Stimulated activated CD8-positive, alpha-beta memory T cell treated with anti-CD3 and anti-CD28 coated beads, Interleukin-12 subunit alpha, Interleukin-12 subunit beta, amount 100 ng/mL, for 4 hours (primary cell): ENCODE data around the gene MYL12B.
A peak's percentile ranks its signal among the peaks of the same experiment; 100 is the strongest.
"Not testable (repeated sequence)": the region's sequence is repeated elsewhere in the genome, so short reads cannot be mapped to it uniquely, and the experiment has no call there.

Experiments used
- DNase-seq: peaks from one replicate; pipeline ENCODE4 v3.0.0-alpha.2; 2020; ENCODE audit warnings: low read depth

The MYL12B gene

DNA sequence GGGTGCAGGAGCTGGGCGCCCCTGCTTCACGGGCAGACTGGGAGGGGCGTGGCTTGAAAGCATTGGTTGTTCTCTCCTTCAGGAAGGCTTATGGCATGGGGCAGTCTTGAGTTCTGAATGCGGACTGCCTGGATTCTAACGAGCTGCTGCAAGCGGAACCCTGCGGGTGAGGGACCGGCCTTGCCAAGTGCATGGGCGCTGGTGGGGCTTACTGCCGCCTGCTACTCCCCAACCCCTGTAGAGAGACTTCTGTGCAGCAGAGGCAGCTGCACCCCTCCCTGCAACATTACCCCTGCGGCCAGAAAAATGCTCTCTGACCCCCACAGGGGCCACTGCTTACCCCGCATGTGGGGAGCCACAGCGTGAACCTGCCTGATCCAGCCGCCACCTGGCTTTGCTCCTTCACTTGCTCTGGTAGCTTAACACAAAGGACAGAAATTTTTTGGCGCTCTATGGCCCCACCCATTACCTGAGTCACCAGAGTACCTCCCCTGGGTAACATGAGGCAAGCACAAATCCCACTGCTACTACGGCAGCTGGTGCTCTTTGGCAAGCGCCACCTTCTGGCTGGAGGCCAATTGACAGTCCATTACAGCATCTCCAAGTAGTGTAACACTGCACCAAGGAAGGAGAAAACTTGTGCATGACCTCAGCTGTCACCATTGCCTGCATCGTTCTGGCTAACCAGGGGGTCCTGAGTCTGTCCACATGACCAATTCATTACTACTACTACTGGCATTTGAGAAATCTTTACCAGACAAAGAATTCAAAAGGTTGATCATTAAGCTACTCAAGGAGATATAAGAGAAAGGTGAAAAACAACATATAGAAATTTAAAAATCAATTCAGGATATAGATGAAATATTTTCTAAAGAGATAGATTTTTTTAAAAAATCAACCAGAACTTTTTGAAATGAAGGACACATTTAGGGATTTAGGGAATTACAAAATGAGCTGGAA is 35.4 kb downstream of the MYL12B start:
- peak; percentile 78 for DNase-seq

- no peak for DNase-seq
These were observed 42.9 kb downstream of the MYL12B start for GRCh38 chr18:3304832-3305231.

GRCh38 chr18:3305354-3305762 is 43.4 kb downstream of the MYL12B start:
- DNase-seq: no peak

DNA sequence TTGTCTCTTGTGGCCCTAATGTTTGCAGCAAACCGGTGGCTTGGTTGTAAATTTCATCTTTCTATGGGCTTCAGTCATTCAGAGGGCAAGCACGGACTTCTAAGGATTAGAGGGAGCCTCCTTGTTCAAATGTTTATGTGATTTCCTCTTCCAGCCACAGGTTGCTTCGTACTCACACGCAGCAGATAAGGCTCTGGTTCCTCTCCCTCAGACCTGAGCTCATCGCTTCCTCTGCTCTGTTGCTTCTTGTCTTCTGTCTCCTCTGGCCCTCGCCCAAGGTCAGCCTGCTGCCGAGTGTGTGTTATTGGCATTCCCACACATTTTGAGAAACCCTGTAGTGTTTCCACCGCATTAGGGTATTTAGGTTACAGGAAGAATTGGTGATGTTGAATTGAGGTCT is 44.0 kb downstream of the MYL12B start:
- no peak for DNase-seq

GRCh38 chr18:3306391-3306790 is 44.5 kb downstream of the MYL12B start:
- no peak for DNase-seq

- DNase-seq: no peak
These were observed 51.8 kb downstream of the MYL12B start for GRCh38 chr18:3313685-3314084.

- not testable (repeated sequence) for DNase-seq
These were observed 53.4 kb downstream of the MYL12B start for GRCh38 chr18:3315344-3315743.

GRCh38 chr18:3319399-3319798 is 57.5 kb downstream of the MYL12B start:
- no peak for DNase-seq

- no peak for DNase-seq
These were observed 58.0 kb downstream of the MYL12B start for GRCh38 chr18:3319894-3320454.

GRCh38 chr18:3321133-3321812 is 59.3 kb downstream of the MYL12B start:
- DNase-seq: no peak

DNA sequence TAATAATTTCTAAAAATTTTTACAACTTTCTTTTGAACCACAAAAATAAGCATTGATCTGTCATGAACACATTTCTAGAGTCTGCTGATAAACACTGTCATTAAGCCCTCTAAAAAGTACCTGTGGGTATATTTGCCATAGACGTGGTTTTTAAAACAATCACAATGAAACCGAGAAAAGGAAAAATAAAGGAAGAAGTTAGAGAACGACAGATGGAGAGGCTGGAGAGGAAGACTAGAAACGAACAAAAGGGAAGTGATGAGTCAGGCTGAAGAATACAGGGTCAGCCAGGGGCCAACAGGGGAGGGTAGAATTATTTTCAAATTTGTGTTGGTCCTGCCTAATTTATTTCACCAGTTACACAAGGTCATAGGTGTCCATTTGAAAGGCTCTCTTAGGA is 62.0 kb downstream of the MYL12B start:
- no peak for DNase-seq
